Stimulated activated CD4-positive, alpha-beta T cell treated with anti-CD3 and anti-CD28 coated beads, Interleukin-12 subunit alpha, Interleukin-12 subunit beta, amount 100 ng/mL, for 24 hours (primary cell): ENCODE data around the gene SHLD2.
"Not testable (repeated sequence)": the region's sequence is repeated elsewhere in the genome, so short reads cannot be mapped to it uniquely, and the experiment has no call there.

Experiments used
- DNase-seq, 2 experiments: peaks; one replicate each; pipeline ENCODE4 v3.0.0-alpha.2; 2020; ENCODE audit warnings: low read depth in 2 of 2

Gene SHLD2

DNA sequence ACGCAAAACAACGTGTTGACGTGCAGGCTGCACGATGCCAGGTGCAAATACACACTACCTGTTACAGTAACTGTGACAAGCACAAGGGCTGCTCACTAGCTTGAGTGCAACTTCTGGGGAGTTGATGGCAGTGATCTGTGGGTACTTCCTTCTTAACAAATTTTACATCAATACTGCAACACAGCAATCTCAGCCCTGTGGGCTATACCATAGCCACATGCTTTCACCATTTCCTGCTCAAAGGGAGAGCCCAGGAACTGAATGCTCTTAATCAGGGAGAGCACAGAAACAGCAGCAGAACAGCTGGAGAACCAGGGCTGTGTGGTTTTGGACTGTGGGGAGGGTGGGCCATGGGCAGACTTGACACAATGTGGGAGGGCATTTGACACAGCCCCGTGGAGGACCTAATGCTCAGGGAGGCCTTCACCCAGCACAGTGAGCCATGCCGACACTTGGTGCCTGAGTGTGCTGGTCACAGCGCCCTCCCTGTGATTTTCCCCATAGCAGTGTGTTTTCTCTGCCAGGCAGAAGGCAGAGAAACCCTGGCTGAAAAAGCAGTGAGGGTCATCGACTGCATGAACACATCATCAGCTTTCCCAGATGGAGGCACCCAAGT, 118.3 kb downstream of the SHLD2 start:
- DNase-seq, result not testable (repeated sequence)

GRCh38 chr10:87213806-87214205, 118.8 kb downstream of the SHLD2 start:
- DNase-seq, result not testable (repeated sequence)

DNA sequence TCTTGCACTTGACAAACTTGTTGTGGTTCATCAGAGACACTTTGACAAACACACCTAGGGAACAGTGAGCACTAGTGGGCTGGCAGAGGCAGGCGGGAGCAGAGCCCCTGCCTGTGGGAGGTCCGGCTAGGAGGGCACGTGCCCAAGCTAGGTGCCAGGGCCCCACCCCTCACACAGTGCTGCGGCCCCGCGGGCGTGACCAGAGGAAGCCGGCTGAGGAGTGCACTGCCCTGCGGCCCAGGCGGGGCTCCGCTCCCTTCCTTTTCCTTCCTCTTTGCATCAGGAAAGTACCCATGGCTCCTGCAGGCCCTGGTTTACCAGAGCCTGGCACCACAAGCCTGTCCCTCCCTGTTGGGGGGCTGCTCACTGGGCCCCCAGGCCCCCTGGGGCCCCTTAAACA, 121.1 kb downstream of the SHLD2 start:
- DNase-seq, result not testable (repeated sequence)

GRCh38 chr10:87219370-87219769, 124.4 kb downstream of the SHLD2 start:
- not testable (repeated sequence) for DNase-seq

GRCh38 chr10:87222789-87223188, 127.8 kb downstream of the SHLD2 start:
- DNase-seq, result not testable (repeated sequence)

- DNase-seq, result not testable (repeated sequence)
These were observed 130.1 kb downstream of the SHLD2 start, which contains the start of gene NUTM2A for GRCh38 chr10:87225148-87225547. Gene NUTM2A (plus strand): TSS chr10:87225448. CDS start chr10:87225831, 383 bp downstream.

DNA sequence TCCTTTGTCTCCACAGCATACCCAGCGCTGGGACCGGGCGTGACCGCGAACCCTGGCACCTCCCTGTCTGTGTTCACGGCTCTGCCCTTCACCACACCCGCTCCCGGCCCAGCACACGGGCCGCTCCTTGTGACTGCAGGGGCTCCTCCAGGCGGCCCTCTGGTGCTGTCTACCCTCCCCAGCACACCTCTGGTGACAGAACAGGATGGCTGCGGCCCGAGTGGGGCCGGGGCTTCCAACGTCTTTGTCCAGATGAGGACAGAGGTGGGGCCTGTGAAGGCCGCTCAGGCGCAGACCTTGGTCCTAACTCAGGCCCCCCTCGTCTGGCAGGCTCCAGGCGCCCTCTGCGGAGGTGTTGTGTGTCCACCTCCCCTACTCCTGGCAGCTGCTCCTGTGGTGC, 133.2 kb downstream of the SHLD2 start:
- DNase-seq, result not testable (repeated sequence)

- DNase-seq, result not testable (repeated sequence)
These were observed 134.2 kb downstream of the SHLD2 start for GRCh38 chr10:87229211-87229610.

DNA sequence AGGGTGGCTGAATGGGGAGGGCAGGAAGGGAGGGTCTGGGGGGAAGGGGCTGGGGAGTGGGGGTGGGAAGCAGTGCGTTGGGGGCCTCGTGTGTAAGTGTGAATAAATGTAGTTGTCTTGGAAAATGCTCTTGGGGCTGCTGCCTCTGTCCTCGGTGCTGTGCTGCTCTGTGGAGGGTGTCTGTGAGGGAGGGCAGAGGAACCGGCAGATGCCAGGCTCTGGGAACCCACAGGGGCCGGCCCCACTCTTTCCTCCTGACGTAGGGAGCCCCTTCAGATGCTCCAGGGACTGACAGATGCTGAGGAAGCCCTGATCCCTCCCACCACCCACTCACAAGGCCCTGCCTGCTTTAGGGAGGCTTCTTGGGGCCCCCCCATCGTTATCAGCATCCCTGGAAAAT, 139.8 kb downstream of the SHLD2 start:
- DNase-seq, result not testable (repeated sequence)

DNA sequence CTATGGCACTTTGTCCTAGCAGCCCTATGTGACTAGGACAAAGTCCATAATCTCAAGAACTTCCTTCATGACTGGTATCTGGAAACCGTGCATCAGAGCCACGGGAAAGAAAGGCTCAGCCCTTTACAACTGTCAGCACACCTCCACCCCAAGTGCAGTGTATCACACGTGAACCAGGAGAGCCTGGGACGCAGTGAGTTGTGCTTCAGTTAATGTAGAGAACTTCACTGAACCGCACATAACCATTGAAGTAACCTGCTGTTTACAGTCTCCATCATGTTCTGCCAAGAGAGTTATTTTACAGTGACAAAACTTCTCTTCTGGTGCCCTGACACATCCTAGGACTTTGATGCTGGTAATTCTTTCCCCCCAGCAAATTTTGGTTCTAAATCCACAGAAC, 142.2 kb downstream of the SHLD2 start:
- DNase-seq, result not testable (repeated sequence)

DNA sequence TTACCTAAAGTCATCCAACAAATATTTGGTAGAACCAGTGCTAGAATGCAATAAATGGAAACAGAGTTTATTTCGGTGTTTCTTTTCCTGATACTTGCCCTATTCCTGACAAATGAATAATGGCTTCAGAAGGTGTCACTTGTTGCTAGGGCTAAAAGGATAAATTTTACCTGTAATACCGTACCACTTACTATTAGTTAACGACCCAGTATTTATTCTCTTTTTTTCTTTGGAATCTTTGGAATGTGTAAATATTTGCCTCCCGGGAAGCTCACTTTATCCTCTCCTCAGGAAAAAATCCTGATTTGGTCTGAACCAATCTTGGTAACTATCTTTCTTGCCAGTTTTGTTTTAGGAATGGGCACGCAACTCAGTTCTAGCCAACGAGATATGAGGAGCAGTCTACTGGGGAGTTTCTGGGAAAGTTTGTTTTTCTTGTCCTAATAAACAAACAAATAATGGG, 144.4 kb downstream of the SHLD2 start:
- not testable (repeated sequence) for DNase-seq
